HepG2 (cell line): ENCODE measurements around the gene PHRF1. TPM values are rescaled to one million over a fixed set of nuclear protein-coding genes. Genes with fewer than 3 reads are reported as not detected.

Experiments used
- BORCS8-MEF2B ChIP-seq: sonication (generic); formaldehyde crosslinking; IDR thresholded peaks from 2 replicates; pipeline ENCODE4 v1.8.0; 2022; ENCODE audit warnings: mild to moderate bottlenecking, missing genetic modification reagents
- CHCHD3 ChIP-seq: sonication (generic); formaldehyde crosslinking; IDR thresholded peaks from 2 replicates; pipeline ENCODE4 v1.8.0; 2022; ENCODE audit warnings: mild to moderate bottlenecking, missing genetic modification reagents, moderate library complexity
- ELF1 ChIP-seq: sonication (generic); formaldehyde crosslinking; IDR thresholded peaks from 2 replicates; pipeline ENCODE4 v1.4.0; 2020; ENCODE audit warnings: missing genetic modification reagents
- ETV5 ChIP-seq: IDR thresholded peaks from 2 replicates; pipeline ENCODE4 v1.6.1; 2018; ENCODE audit warnings: missing biosample characterization, missing genetic modification reagents, inconsistent platforms, borderline replicate concordance
- FOXK2 ChIP-seq: fragments of 450-650 bp; IDR thresholded peaks from 2 replicates; pipeline ENCODE4 v1.6.1; 2016
- FUBP1 ChIP-seq: sonication (generic); formaldehyde crosslinking; IDR thresholded peaks from 2 replicates; pipeline ENCODE4 v1.5.1; 2020; ENCODE audit warnings: missing genetic modification reagents, mild to moderate bottlenecking, borderline replicate concordance
- IKZF1 ChIP-seq: fragments of 450-650 bp; IDR thresholded peaks from 2 replicates; pipeline ENCODE4 v1.7.1; 2016
- MEIS1 ChIP-seq: sonication (generic); formaldehyde crosslinking; IDR thresholded peaks from 2 replicates; pipeline ENCODE4 v1.9.0; 2021; ENCODE audit warnings: mild to moderate bottlenecking, missing genetic modification reagents, moderate library complexity, borderline replicate concordance
- MLLT10 ChIP-seq: sonication (generic); formaldehyde crosslinking; IDR thresholded peaks from 2 replicates; pipeline ENCODE4 v1.4.0; 2020; ENCODE audit warnings: missing genetic modification reagents
- MYC ChIP-seq: sonication (generic); formaldehyde crosslinking; IDR thresholded peaks from 2 replicates; pipeline ENCODE4 v1.9.0; 2021; ENCODE audit warnings: missing genetic modification reagents, borderline replicate concordance
- PHF8 ChIP-seq: sonication (generic); formaldehyde crosslinking; IDR thresholded peaks from 2 replicates; pipeline ENCODE4 v1.5.0; 2020; ENCODE audit warnings: missing genetic modification reagents
- PTBP1 ChIP-seq: fragments of 200-400 bp; formaldehyde crosslinking; IDR thresholded peaks from 2 replicates; pipeline ENCODE4 v1.6.1; 2018; ENCODE audit warnings: low read length, low read depth; ENCODE audit not compliant: poor library complexity, severe bottlenecking
- RFX5 ChIP-seq: IDR thresholded peaks from 2 replicates; pipeline ENCODE4 v1.6.1; 2011; ENCODE audit warnings: low read depth, low read length, improper control_type of control experiment
- WIZ ChIP-seq: sonication (generic); formaldehyde crosslinking; IDR thresholded peaks from 2 replicates; pipeline ENCODE4 v1.5.1; 2020; ENCODE audit warnings: mild to moderate bottlenecking, missing genetic modification reagents
- XRCC5 ChIP-seq: fragments of 200-400 bp; formaldehyde crosslinking; optimal IDR thresholded peaks from 2 replicates; pipeline ENCODE3; 2017; ENCODE audit warnings: mild to moderate bottlenecking, low read length
- ZFP82 ChIP-seq: sonication (generic); formaldehyde crosslinking; IDR thresholded peaks from 2 replicates; pipeline ENCODE4 v1.5.1; 2020; ENCODE audit warnings: mild to moderate bottlenecking, missing genetic modification reagents, borderline replicate concordance
- ZNF143 ChIP-seq: sonication (generic); formaldehyde crosslinking; IDR thresholded peaks from 2 replicates; pipeline ENCODE4 v1.4.0; 2020; ENCODE audit warnings: missing genetic modification reagents
- ZNF251 ChIP-seq: sonication (generic); formaldehyde crosslinking; IDR thresholded peaks from 2 replicates; pipeline ENCODE4 v1.9.0; 2021; ENCODE audit warnings: mild to moderate bottlenecking, missing genetic modification reagents
- ZNF281 ChIP-seq: sonication (generic); formaldehyde crosslinking; IDR thresholded peaks from 2 replicates; pipeline ENCODE4 v1.4.0; 2020; ENCODE audit warnings: missing genetic modification reagents, borderline replicate concordance
- ZNF552 ChIP-seq: sonication (generic); formaldehyde crosslinking; IDR thresholded peaks from 2 replicates; pipeline ENCODE4 v1.9.0; 2022; ENCODE audit warnings: missing genetic modification reagents, mild to moderate bottlenecking, borderline replicate concordance
- ZNF761 ChIP-seq: sonication (generic); formaldehyde crosslinking; conservative IDR thresholded peaks from 2 replicates; pipeline ENCODE4 v1.4.0; 2020; ENCODE audit warnings: mild to moderate bottlenecking, missing genetic modification reagents
- ZNF768 ChIP-seq: sonication (generic); formaldehyde crosslinking; IDR thresholded peaks from 2 replicates; pipeline ENCODE4 v1.4.0; 2020; ENCODE audit warnings: missing genetic modification reagents
- polyA plus RNA-seq, 8 experiments: library from polyadenylated mRNA; depleted of rRNA in 3 of 8; stranded (reverse) in 7 of 8; unstranded in 1 of 8; fragments of >200 nt; fragmentation: Illumina TruSeq in 4 of 8; extraction: Trizol in 4 of 8; gene quantifications; 2 replicates each; pipeline versions ENCODE4 v1.2.1 to v1.2.3, GENCODE V29; 2011 to 2016; ENCODE audit warnings: low read depth in 4 of 8, missing spikeins in 1 of 8, mixed read lengths in 1 of 8; ENCODE audit not compliant: insufficient read depth in 1 of 8
- total RNA-seq, 5 experiments: library from RNA; depleted of rRNA; stranded (reverse); fragments of >200 nt; fragmentation: Illumina TruSeq; extraction: Trizol; gene quantifications; 2 replicates each; pipeline ENCODE4 v1.2.3, GENCODE V29; 2016; ENCODE audit warnings: low read depth in 1 of 5
- TF ChIP-seq, protein P1 (sequence below): sonication (generic); formaldehyde crosslinking; IDR thresholded peaks from 2 replicates; pipeline ENCODE4 v1.5.1; 2020; ENCODE audit warnings: mild to moderate bottlenecking, missing genetic modification reagents

Gene PHRF1
- total and polyA plus RNA-seq, 2 of the 13 experiments (the other 11 are each of a cell fraction or from before 2014, with no cell fraction given) = 8.2 to 16.7 TPM

DNA sequence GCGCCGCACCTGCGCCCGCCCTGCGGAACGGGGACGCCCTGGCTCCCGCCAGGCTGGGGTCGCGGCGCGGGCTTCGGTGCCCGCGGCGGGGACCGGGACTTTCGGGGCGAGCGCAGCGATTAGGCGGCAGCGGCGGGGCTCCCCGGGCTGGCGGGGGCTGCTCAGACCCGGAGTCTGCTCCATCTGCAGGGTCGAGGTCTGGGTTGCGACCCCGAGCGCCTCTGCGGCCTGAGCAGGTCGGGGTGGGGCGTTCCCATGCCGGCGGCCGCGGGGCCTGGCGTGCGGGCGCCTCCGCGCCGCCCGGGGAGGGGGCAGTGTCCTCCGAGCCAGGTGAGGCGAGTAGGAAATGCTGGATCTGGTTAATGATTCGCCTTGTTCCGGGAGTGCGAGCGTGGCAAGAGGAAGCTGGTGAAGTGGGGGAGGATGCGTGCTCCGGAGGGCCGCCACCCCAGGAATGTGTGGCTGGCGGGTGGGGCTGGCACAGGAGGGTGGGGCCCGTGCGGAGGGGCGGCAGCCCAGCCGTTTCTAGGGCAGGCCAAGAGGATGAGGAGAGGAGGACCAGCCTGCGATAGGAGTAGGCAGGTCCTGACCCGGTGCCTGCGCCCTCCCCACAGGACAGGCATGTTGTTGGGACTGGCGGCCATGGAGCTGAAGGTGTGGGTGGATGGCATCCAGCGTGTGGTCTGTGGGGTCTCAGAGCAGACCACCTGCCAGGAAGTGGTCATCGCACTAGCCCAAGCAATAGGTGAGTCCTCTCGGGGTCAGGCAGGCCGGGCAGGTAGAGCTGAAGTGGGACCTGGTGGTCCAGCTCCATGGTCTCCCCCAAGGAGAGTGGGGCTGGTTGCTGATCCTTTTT, 14.9 kb upstream of the PHRF1 start (continued):
- TF ChIP-seq FUBP1 (CRISPR knock-in tag) (no peak), BORCS8-MEF2B (CRISPR knock-in tag) (no peak), PHF8 (no peak; the same call in 1 of the 2 replicates), FOXK2 (no peak), MYC (CRISPR knock-in tag) (peak; percentile 76; the same call in 1 of the 2 replicates), ZNF552 (CRISPR knock-in tag) (no peak), ZNF281 (peak; percentile 91; the same call in 1 of the 2 replicates), CHCHD3 (CRISPR knock-in tag) (no peak), ZNF761 (CRISPR knock-in tag) (0 out of 2 replicates have a peak, but pooled peaks have one; percentile 43), ZNF768 (CRISPR knock-in tag) (no peak; the same call in 1 of the 2 replicates), XRCC5 (no peak), PTBP1 (no peak), ZNF143 (CRISPR knock-in tag) (no peak), ZNF251 (CRISPR knock-in tag) (no peak), ZFP82 (CRISPR knock-in tag) (peak; percentile 27; the same call in 1 of the 2 replicates), ETV5 (CRISPR knock-in tag) (peak; percentile 67; the same call in 1 of the 2 replicates), MEIS1 (no peak), IKZF1 (no peak), WIZ (CRISPR knock-in tag) (no peak), MLLT10 (no peak), ELF1 (CRISPR knock-in tag) (peak; percentile 75), RFX5 (no peak)
- TF ChIP-seq, protein P1, sequence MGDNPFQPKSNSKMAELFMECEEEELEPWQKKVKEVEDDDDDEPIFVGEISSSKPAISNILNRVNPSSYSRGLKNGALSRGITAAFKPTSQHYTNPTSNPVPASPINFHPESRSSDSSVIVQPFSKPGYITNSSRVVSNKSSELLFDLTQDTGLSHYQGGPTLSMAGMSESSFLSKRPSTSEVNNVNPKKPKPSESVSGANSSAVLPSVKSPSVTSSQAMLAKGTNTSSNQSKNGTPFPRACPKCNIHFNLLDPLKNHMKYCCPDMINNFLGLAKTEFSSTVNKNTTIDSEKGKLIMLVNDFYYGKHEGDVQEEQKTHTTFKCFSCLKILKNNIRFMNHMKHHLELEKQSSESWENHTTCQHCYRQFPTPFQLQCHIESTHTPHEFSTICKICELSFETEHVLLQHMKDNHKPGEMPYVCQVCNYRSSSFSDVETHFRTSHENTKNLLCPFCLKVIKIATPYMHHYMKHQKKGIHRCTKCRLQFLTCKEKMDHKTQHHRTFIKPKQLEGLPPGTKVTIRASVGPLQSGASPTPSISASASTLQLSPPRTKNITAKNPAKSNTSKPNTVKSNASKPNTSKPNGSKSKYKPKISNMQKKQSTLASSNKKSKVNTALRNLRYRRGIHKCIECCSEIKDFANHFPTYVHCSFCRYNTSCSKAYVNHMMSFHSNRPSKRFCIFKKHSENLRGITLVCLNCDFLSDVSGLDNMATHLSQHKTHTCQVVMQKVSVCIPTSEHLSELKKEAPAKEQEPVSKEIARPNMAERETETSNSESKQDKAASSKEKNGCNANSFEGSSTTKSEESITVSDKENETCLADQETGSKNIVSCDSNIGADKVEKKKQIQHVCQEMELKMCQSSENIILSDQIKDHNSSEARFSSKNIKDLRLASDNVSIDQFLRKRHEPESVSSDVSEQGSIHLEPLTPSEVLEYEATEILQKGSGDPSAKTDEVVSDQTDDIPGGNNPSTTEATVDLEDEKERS (CRISPR knock-in tag) = no peak
